ENCODE measurements around the gene GPSM1. TPM values are rescaled to one million over a fixed set of nuclear protein-coding genes. Genes with fewer than 3 reads are reported as not detected.
A peak's percentile ranks its signal among the peaks of the same experiment; 100 is the strongest.

The GPSM1 gene
- polyA plus RNA-seq, 1 of the 3 experiments (the other 2 are of a cell fraction) = 26.7 TPM

GRCh38 chr9:136326061-136326760 is 1.1 kb upstream of the GPSM1 start:
- CTCF ChIA-PET = interaction anchor here (0.7 to 8.1 kb wide), 10 partner anchors 9 to 162 kb away, joined by 3 to 91 read pairs (median 6); partner anchors contain the start of genes CARD9 and DNLZ
- H3K27ac ChIP-seq (ENCODE audit: low read depth in 2 of 2, low read length in 1 of 2) = peak overlapping the region; percentile 87 to 98
- H3K36me3 ChIP-seq (replicated peaks in 1 of 2; ENCODE audit: control insufficient read depth in 1 of 2, insufficient read depth in 2 of 2, low read length in 1 of 2) = no peaks in the 10 kb centered on the region
- H3K9me3 ChIP-seq = no peaks in the 10 kb centered on the region
- peaks cover 24 to 50% of the 10 kb centered on the region in 2 experiments for H3K4me1 ChIP-seq (ENCODE audit: control insufficient read depth in 1 of 2, insufficient read depth in 2 of 2, low read depth in 1 of 2, low read length in 1 of 2)
- H4K20me1 ChIP-seq (ENCODE audit: insufficient read depth) = peaks cover 27% of the 10 kb centered on the region
- H3K79me2 ChIP-seq (ENCODE audit: insufficient read depth) = peaks cover 32% of the 10 kb centered on the region
- H3F3A ChIP-seq (replicated peaks; ENCODE audit: insufficient read depth) = peaks cover 3% of the 10 kb centered on the region
- DNase-seq = peak; percentile 94
- POLR2A ChIA-PET = interaction anchor here (0.8 to 1.3 kb wide), 7 partner anchors 20 to 84 kb away, joined by 3 to 5 read pairs (median 4); no protein-coding TSS in a partner anchor
- no peaks in the 10 kb centered on the region for H3K27me3 ChIP-seq (ENCODE audit: insufficient read depth)
- peak overlapping the region; percentile 90 for H3K4me2 ChIP-seq
- peak overlapping the region; percentile 88 for H2AFZ ChIP-seq (ENCODE audit: low read depth)
- peak overlapping the region; percentile 67 for H3K9ac ChIP-seq
- 33% methylated on average over 18 of the region's 28 CpGs for WGBS (ENCODE audit: low lambda C conversion rate)
- H3K4me3 ChIP-seq (ENCODE audit: low read depth in 2 of 2, low read length in 1 of 2) = peak overlapping the region; percentile 48 to 84; a peak in 3 of 4 replicates
- H3K9me2 ChIP-seq = no peaks in the 10 kb centered on the region
- TF ChIP-seq USF2 (IDR thresholded peaks at IDR 0.05; ENCODE audit: borderline replicate concordance, low read depth, low read length) (peak; percentile 48; the same call in 1 of the 2 replicates), REST (IDR thresholded peaks at IDR 0.05; ENCODE audit: low read depth, low read length) (no peak), RAD21 (IDR thresholded peaks at IDR 0.05; ENCODE audit: low read length) (no peak), YY1 (IDR thresholded peaks at IDR 0.05; ENCODE audit: low read depth) (no peak), RXRA (IDR thresholded peaks at IDR 0.05; ENCODE audit: borderline replicate concordance, low read depth) (no peak), NFIC (IDR thresholded peaks at IDR 0.05; ENCODE audit: borderline replicate concordance) (no peak), JUND (IDR thresholded peaks at IDR 0.05) (no peak), SIN3A (IDR thresholded peaks at IDR 0.05; ENCODE audit: borderline replicate concordance, low read depth, low read length) (no peak), SMC3 (IDR thresholded peaks at IDR 0.05; ENCODE audit: low read depth, low read length) (no peak), POLR2AphosphoS5 (IDR thresholded peaks at IDR 0.05; ENCODE audit: low read depth, low read length) (peak; percentile 38; the same call in 1 of the 2 replicates), GABPA (IDR thresholded peaks at IDR 0.05; ENCODE audit: low read depth) (no peak), EP300 (IDR thresholded peaks at IDR 0.05; ENCODE audit: borderline replicate concordance in 1 of 2, low read depth in 1 of 2, low read length in 1 of 2) (peak in 1 of 2 experiments; percentile 56; a peak in 2 of 4 replicates), PBX3 (IDR thresholded peaks at IDR 0.05) (no peak), USF1 (IDR thresholded peaks at IDR 0.05; ENCODE audit: borderline replicate concordance, low read depth) (peak; percentile 72; the same call in 1 of the 2 replicates), FOXM1 (IDR thresholded peaks at IDR 0.05; ENCODE audit: low read depth) (no peak), ZBTB33 (IDR thresholded peaks at IDR 0.05; ENCODE audit: borderline replicate concordance, low read depth) (no peak), MXI1 (IDR thresholded peaks at IDR 0.05; ENCODE audit: low read depth, low read length) (peak; percentile 91), MAX (IDR thresholded peaks at IDR 0.05; ENCODE audit: low read depth) (peak; percentile 82), CTCF (IDR thresholded peaks at IDR 0.05) (no peak), FOSL2 (IDR thresholded peaks at IDR 0.05; ENCODE audit: borderline replicate concordance, low read depth) (no peak), FOXJ3 (CRISPR knock-in tag; IDR thresholded peaks at IDR 0.05) (peak; percentile 55; the same call in 1 of the 2 replicates)

All from SK-N-SH (cell line).